ENCODE results near the gene RBM34. TPM values are rescaled to one million over a fixed set of nuclear protein-coding genes. Genes with fewer than 3 reads are reported as not detected.
"Not testable (repeated sequence)": the region's sequence is repeated elsewhere in the genome, so short reads cannot be mapped to it uniquely, and the experiment has no call there.

RBM34 gene, protein sequence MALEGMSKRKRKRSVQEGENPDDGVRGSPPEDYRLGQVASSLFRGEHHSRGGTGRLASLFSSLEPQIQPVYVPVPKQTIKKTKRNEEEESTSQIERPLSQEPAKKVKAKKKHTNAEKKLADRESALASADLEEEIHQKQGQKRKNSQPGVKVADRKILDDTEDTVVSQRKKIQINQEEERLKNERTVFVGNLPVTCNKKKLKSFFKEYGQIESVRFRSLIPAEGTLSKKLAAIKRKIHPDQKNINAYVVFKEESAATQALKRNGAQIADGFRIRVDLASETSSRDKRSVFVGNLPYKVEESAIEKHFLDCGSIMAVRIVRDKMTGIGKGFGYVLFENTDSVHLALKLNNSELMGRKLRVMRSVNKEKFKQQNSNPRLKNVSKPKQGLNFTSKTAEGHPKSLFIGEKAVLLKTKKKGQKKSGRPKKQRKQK
- 80.6 TPM for polyA plus RNA-seq (ENCODE audit: insufficient read length)
- long read RNA-seq, donor 1, transcript RBM34-201 (11 exons, 2,054 nt), result major isoform, 6 of 11 reads
- long read RNA-seq, donor 1, partial matches to known transcripts, result 0 of 11 reads
- long read RNA-seq, donor 1, other reads (novel, unspliced or antisense), result 0 of 11 reads
- long read RNA-seq, donor 2, transcript RBM34-201 (11 exons, 2,054 nt), result major isoform, 7 of 16 reads
- long read RNA-seq, donor 2, transcript RBM34-209 (3 exons, 783 nt), result minor isoform, 6 of 16 reads
- long read RNA-seq, donor 2, partial matches to known transcripts, result 0 of 16 reads
- long read RNA-seq, donor 2, other reads (novel, unspliced or antisense), result 0 of 16 reads
- long read RNA-seq, donor 3, transcript RBM34-201 (11 exons, 2,054 nt), result major isoform, 10 of 15 reads
- long read RNA-seq, donor 3, partial matches to known transcripts, result 0 of 15 reads
- long read RNA-seq, donor 3, other reads (novel, unspliced or antisense), result 0 of 15 reads
- long read RNA-seq, donor 4, partial matches to known transcripts, result 0 of 7 reads
- long read RNA-seq, donor 4, other reads (novel, unspliced or antisense), result 0 of 7 reads
- long read RNA-seq, donor 5, transcript RBM34-201 (11 exons, 2,054 nt), result major isoform, 17 of 21 reads
- long read RNA-seq, donor 5, partial matches to known transcripts, result 0 of 21 reads
- long read RNA-seq, donor 5, other reads (novel, unspliced or antisense), result 0 of 21 reads
- long read RNA-seq, donor 6, transcript RBM34-201 (11 exons, 2,054 nt), result major isoform, 8 of 28 reads
- long read RNA-seq, donor 6, transcript RBM34-209 (3 exons, 783 nt), result minor isoform, 5 of 28 reads
- long read RNA-seq, donor 6, partial matches to known transcripts, result 13 of 28 reads
- long read RNA-seq, donor 6, other reads (novel, unspliced or antisense), result 0 of 28 reads
- long read RNA-seq, donor 7, transcript RBM34-201 (11 exons, 2,054 nt), result major isoform, 10 of 45 reads
- long read RNA-seq, donor 7, transcript RBM34-209 (3 exons, 783 nt), result major isoform, 10 of 45 reads
- long read RNA-seq, donor 7, partial matches to known transcripts, result 23 of 45 reads
- long read RNA-seq, donor 7, other reads (novel, unspliced or antisense), result 0 of 45 reads
- long read RNA-seq, donor 8, partial matches to known transcripts, result 0 of 6 reads
- long read RNA-seq, donor 8, other reads (novel, unspliced or antisense), result 0 of 6 reads

DNA sequence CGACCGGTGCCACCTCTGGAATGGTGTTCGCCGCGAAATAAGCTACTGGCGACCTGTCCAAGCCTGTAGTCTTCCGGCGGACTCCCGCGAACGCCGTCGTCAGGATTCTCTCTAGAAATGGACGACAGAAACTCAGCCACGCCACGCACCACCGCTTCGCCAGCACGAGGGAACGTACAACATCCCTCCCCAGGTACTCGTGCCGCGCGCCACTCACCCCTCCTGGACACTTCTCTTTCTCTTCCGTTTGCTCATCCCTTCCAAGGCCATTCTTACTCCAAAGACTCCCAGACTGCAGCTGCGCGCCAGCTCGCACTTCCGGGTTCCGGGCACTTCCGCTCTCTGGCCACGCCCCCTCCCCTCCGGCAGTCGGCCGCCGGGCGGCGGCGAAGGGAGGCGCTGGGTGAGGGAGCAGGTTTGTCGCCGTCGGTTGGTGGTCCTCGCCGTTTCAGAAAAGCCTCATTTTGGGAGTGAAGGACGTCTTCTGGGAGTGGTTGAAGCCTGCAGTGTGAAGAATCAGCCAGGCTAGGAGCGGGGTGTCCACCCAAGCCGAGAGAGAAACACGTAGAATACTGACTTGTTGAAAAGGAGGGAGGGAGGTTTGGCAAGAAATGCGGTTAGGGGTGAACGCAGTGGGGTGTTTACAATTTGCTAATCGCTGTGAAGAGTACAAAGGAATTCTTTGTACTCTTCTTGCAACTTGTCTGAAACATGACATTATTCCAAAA lies at the start of gene RBM34:
Gene RBM34, minus strand, starts transcription at position 294 of the 728 bp plus-strand sequence. Its CDS starts 24 bp downstream, at position 270.
- peak; percentile 91 for DNase-seq

DNA sequence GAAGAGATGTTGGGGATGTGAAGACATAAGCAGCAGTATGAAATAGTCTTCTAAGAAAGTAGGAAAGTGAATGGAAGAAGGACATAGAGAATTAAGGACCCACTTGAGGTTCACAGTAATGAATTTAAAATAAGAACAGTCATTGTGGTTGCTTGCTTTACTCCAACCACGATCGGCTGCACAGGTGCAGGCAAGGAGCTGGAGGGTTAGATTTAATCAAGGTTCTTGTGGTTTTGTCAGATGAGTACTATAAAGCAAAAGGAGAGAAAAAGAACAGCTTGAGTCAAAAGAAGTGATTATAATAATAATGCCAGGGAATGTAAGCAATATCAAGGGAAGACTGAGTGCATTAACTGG lies 46.1 kb upstream of the RBM34 start:
- no peak for DNase-seq

DNA sequence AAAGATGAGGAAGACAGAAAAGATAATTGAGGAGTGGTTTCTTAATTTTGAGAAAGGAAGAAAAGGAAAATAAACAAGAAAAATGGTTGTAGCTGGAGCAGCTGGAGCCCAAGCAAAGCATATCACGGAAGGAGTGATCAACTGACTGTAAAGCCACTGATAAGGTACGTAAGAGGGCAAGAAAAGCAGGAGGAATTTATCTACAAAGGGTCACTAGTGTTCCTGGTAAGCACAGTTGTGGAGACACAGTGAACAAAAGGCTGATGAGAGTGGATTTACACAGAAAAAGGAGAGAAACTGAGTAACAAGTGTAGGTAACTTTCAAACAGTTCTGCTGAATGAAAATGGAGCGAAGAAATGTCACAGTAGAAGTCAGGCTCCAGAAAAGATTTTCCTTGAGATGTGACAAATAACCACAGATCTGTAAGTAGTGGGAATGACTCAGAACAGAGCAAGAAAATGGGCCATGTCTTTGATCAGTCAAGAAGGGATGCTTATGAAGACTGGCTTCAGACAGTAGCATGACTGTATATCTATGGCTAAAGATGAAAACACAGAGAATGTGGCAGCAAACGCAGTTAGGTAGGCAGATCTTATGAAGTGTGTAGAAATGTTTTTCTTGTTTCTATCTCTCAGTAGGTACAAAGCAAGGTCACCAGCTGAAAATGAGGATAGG lies 45.6 kb upstream of the RBM34 start:
- DNase-seq, result no peak

DNA sequence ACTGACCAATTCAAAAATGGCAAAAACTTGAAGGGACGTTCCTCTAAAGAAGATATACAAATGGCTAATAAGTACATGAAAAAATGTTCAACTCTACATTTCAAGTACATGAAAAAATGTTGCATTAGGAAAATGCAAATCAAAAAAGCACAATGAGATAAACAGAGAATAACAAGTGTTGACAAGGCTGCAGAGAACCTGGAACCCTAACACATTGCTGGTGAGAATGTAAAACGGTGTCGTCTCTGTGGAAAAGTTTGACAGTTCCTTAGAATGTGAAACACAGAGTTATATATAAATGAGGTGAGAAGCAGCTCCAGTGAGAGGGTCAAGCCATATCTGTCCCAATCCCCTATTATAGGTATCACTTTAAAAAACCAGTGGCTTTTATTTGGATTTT lies 44.6 kb upstream of the RBM34 start:
- DNase-seq, result no peak

DNA sequence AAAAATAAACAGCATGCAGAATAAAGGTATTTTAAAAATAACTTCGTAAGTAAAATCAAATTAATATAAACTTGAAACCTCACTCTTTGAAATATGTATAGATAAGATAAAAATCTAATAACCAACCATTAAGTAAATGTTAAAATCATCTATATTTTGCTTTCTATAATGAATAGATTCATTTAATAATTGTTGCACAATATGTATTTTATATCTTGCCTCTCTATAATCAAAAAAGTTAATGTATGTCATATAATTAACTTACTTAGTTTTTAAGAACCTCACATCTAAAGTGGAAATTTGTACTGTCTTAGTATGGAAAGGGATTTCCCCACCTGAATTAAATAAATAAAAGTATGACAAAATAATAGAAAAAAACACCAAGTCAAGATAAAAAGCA lies 42.4 kb upstream of the RBM34 start:
- no peak for DNase-seq

DNA sequence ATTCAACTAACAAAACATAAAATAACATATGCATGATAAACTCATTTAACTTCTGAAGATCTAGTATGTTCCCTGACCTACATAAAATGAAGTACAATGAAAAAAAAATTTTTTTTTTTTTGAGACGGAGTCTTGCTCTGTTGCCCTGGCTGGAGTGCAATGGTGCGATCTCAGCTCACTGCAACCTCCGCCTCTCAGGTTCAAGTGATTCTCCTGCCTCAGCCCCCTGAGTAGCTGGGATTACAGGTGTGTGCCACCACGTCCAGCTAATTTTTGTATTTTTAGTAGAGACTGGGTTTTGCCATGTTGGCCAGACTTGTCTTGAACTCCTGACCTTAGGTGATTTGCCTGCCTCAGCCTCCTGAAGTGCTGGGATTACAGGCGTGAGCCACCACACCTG lies 41.4 kb upstream of the RBM34 start:
- not testable (repeated sequence) for DNase-seq

DNA sequence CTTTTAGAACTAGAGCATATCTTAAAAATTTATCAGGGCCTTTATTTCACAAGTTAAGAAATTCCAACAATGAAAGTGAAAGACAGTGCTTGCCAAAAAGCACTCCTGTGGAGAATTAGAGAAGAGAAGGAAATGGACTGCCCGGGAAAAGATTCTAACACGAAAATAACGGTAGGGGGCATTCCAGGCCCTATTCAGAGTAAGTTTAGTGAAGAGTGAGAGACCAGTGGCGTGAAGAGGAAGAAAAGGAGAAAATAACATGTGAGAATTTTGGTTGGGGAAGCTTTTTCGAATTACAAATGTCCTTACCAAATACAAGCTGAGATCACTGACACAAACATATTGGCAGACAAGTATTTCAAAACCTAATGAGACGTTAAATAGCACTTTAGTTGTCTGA lies 38.4 kb upstream of the RBM34 start:
- no peak for DNase-seq

DNA sequence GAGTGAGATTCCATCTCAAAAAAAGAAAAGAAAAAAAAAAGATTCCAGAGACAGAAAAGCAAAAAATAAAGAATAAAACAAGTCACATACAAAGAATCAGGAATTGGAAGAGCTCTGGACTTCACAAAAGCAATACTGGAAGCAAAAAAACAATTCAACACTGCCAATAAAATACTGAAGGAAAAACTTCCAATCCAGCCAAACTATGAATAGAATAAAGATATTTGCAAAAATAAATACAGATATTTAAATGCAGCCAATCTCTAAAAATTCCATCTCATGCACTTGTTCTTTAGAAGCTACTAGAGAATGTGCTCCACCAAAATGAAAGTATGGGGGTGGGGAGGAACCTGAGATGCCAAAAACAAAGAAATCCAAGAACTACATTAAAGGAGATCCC lies 29.4 kb upstream of the RBM34 start:
- DNase-seq, result no peak

DNA sequence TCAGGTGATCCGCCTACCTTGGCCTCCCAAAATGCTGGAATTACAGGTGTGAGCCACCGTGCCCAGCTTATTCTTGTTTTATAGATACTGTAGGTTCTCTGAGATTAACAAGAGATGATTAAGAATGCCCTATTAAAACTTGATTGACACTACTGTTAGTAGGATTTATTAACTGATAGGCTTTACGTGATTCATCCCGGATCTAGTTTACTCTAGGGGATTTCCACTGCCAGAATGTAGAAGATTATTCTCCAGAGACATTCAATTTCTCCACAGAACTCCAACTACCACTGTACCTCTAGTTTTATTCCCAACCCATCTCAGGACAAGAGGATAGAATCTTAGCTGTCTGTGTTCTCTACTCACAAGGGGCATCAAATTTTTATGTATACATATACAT lies 26.3 kb upstream of the RBM34 start:
- no peak for DNase-seq

DNA sequence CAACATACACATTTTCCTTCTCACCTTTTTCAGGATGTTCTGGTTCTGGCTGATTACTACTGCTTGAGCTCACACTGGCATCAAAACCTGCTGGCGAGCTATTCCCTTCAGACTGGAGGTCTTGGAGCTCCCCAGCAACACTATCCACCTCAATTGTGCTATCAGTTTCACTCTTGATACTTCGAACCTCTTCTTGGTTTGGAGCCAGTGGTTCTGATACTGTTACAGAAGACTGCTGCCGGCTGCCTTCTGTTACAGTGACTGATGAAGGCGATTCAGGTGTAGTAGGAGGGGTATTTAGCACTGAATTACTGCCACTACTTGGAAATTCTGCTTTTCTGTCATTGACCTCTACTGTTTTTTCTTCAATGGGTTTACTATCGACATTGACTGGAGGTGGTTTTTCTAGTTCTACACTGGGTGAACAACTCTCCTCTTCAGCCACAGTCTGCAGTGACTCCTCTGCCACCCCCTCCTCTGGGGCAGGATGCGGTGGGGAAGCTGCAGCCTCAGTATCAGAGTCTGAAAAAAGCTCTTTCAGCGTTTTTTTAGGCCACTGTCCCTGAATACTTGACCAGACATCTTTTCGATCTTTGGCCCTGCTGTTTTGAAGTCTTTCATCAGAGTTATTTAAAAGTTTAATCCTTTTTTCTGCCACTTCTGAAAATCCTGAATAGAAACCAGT lies 20.7 kb upstream of the RBM34 start:
- DNase-seq, result no peak

DNA sequence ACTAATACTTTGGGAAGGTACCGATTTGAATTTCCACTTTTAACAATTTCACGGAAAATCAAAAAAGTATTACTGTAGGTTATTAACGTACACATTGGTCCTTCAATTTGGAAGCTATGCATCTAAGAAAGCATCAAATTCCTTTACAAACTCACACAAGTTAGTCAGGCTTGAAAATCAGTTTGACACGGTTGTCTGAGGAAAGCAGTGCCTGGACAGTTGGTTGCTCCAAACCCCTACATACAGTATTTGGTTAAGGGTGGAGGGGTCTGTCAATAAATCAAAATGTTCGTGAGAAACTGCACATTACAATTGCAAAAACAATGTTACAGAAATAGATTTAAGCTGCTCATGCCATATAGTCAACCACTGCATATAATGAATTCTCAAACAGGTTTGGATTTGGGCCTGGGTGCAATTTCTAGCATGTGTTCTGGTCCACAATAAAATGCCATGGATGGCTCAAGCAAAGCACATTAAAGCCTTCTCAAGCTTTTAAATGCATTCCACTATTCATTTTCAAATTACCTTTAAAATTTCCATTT lies 19.9 kb upstream of the RBM34 start:
- no peak for DNase-seq

DNA sequence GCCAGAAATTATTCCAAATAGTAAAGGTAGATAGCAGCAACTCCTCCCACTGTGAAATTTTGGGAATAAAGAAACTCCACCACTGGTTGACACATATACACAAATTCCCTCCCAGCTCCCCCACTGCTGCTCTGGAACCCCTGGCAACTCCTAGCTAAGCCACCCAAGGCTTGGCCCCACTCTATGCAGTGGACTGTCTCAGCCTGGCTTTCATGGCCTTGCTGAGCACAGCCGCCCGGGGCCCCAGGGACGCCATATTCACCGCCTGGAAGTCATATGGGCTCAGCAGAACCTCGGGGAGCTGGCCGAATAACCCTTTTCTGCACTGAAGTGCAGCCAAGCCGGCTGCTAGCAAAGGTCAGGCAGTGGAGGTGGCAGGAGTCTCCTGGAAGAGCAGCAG lies 15.4 kb upstream of the RBM34 start:
- DNase-seq, result no peak

DNA sequence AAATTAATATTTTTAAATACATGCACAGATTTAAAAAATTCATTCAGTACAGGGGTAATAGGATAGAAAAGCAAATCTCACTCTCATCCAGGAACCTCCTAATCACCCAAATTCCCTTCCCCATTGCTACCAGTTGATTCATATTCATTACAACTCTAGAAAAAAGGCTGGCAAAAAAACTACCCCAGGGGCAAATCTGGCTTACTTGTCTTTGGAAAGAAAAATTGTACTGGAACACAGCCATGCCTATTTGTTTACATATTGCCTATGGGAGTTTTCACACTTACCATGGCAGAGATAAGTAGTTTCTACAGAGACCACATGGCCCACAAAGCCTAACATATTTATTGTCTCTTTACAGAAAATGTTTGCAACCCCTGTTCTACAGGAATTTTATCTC lies 8.9 kb upstream of the RBM34 start:
- no peak for DNase-seq

DNA sequence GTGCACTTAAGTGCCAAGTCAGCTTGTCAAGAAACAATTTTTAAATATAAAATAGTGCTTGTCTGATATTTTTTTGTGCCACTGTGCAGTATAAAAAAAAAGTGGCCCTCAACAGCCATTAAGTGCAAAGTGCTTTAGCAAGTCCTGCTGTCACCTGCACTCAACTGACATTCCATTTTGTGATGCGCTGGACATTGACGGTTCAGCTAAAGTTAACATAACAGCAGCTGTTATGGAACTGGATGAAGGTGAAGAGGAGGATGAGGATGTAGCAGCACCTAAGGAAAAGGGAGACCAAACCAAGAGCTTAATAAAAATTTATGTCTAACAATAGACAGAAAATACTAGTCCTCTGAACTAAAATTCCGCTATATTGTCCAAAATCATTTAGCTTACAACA lies 7.3 kb upstream of the RBM34 start:
- no peak for DNase-seq

DNA sequence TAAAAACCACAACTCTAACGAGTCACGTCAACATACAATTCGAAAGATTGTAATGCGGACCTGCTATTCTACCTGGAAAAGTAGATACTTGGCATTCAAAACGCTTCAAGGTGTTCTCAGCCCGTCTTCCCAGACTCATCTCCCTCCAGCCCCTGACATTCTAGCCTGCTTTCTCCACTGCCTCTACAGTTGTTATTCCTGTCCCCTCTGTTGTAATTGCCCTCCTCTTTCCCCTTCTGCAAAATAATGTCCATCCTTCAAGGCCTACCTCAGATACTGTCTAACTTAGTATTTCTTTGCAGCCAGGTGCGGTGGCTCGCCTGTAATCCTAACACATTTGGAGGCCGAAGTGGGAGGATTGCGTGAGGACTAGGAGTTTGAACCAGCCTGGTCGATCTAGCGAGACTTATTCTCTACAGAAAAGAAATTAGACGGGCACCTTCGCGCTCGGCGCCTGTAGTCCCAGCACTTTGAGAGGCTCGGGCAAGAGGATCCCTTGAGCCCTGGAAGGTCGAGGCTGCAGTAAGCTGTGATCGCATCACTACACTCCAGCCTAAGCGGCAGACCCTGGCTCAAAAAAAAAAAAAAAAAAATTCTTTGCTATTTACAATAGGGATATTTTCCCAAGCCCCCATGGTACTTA lies 756 bp upstream of the RBM34 start:
- DNase-seq, result no peak

DNA sequence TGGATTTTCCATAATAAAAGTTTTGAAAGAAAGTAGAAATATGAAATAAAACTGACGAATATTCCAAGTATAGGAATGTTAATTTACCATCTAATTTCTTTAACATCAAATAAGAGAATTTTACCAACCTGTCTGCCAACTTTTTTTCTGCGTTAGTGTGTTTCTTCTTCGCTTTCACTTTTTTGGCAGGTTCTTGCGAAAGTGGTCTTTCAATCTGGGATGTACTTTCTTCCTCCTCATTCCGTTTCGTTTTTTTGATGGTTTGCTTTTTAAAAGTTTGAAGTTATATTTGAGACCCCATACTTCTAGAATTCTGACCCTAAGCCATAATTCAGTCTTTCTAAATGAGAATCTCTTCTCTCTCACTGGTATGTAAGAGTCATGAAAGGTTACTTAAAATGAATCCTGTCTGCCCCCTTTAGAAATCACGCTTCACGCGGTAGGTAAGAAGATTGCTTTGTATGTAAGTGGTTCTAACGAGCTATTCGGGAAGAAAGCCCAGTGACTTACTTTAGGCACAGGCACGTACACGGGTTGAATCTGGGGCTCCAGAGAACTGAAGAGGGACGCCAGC lies 580 bp downstream of the RBM34 start:
- DNase-seq, result peak; percentile 39

DNA sequence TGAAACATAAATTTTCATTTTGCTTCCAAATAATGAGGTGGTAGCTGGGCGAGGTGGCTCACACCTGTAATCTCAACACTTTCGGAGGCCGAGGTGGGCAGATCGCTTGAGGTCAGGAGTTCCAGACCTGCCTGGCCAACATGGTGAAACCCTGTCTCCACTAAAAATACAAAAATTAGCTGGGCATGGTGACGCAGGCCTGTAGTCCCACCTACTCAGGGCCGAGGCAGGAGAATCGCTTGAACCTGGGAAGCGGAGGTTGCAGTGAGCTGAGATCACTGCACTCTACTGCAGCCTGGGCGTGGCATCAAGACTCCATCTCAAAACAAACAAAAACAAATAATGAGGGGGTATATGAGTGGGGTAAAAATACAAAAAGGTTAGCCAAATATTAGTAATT lies 1.1 kb downstream of the RBM34 start:
- DNase-seq, result not testable (repeated sequence)

DNA sequence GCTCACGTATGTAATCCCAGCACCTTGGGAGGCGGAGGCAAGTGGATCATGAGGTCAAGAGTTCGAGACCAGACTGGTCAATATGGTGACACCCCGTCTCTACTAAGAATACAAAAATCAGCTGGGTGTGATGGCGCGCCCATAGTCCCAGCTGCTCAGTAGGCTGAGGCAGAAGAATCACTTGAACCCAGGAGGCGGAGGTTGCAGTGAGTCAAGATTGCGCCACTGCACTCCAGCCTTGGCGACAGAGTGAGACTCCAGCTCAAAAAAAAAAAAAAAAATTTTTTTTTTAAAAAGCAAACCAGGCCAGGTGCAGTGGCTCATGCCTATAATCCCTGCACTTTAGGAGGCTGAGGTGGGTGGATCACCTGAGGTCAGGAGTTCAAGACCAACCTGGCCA lies 1.8 kb downstream of the RBM34 start:
- not testable (repeated sequence) for DNase-seq

DNA sequence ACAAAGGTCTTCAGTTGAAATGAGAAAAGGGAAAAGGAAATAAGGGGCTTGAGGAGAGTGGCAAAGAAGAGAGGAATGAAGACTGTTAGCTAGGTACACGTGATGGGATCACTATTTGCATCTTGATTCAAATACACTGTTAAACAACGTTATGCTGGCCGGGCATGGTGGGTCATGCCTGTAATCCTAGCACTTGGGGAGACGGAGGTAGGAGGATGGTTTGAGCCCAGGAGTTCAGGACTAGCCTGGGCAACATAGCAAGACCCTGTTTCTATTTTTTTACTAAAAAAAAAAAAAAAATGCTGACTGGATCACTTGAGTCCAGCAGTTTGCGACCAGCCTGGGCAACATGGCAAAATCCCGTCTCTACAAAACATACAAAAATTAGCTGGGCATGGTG lies 2.4 kb downstream of the RBM34 start:
- no peak for DNase-seq
